HG02623 (cell line): ENCODE results near the gene BCHE.

Experiments
- ATAC-seq: cut with Tn5 transposase; IDR thresholded peaks from one replicate; pipeline ENCODE4 v1.9.1; 2021; ENCODE audit warnings: moderate library complexity; ENCODE audit not compliant: unreplicated experiment

The BCHE gene

GRCh38 chr3:165754219-165755007 is 82.8 kb downstream of the BCHE start:
- ATAC-seq: no peak

GRCh38 chr3:165753560-165753959 is 83.7 kb downstream of the BCHE start:
- no peak for ATAC-seq

GRCh38 chr3:165751637-165752036 is 85.6 kb downstream of the BCHE start:
- no peak for ATAC-seq

- ATAC-seq: no peak
These were observed 87.4 kb downstream of the BCHE start for GRCh38 chr3:165749821-165750220.

GRCh38 chr3:165749241-165749640 is 88.0 kb downstream of the BCHE start:
- no peak for ATAC-seq

- no peak for ATAC-seq
These were observed 89.1 kb downstream of the BCHE start for GRCh38 chr3:165748094-165748493.

- no peak for ATAC-seq
These were observed 90.3 kb downstream of the BCHE start for GRCh38 chr3:165746874-165747273.

- no peak for ATAC-seq
These were observed 93.2 kb downstream of the BCHE start for GRCh38 chr3:165744025-165744424.

GRCh38 chr3:165742351-165742750 is 94.9 kb downstream of the BCHE start:
- ATAC-seq: no peak

- ATAC-seq: no peak
These were observed 107.5 kb downstream of the BCHE start for GRCh38 chr3:165729756-165730155.

- no peak for ATAC-seq
These were observed 108.3 kb downstream of the BCHE start for GRCh38 chr3:165728924-165729323.

- no peak for ATAC-seq
These were observed 111.9 kb downstream of the BCHE start for GRCh38 chr3:165725296-165725695.
